Sciatic nerve (tissue), 2 donors: ENCODE results near the gene PAK2. TPM values are rescaled to one million over a fixed set of nuclear protein-coding genes. Genes with fewer than 3 reads are reported as not detected.
"Not testable (repeated sequence)": the region's sequence is repeated elsewhere in the genome, so short reads cannot be mapped to it uniquely, and the experiment has no call there.

Experiments used
- ATAC-seq: fragments of 200-7000 bp; cut with Tn5 transposase; one replicate; pipeline ENCODE4 v1.9.1; 2020; ENCODE audit warnings: mild to moderate bottlenecking, moderate library complexity
- DNase-seq: peaks from one replicate; pipeline ENCODE4 v3.0.0-alpha.2; 2020; ENCODE audit warnings: low spot score
- intact Hi-C: fragments of 100-400 bp; cut with DNase I; formaldehyde crosslinking; loops from one replicate; pipeline ENCODE4 v1.14.2; 2022
- total RNA-seq: library from RNA; stranded (reverse); fragmentation: NEBNext Ultra II Directional; extraction: Animal tissue kit (Norgen Biotek cat#: 25700); gene quantifications from one replicate; pipeline ENCODE4 v1.2.1, GENCODE V29; 2021
- donor health status: DM: no; HTN: no; CAD: no.
- donor health status: DM: no; HTN: no; CAD: no.

PAK2 gene
- 60.8 TPM for total RNA-seq

DNA sequence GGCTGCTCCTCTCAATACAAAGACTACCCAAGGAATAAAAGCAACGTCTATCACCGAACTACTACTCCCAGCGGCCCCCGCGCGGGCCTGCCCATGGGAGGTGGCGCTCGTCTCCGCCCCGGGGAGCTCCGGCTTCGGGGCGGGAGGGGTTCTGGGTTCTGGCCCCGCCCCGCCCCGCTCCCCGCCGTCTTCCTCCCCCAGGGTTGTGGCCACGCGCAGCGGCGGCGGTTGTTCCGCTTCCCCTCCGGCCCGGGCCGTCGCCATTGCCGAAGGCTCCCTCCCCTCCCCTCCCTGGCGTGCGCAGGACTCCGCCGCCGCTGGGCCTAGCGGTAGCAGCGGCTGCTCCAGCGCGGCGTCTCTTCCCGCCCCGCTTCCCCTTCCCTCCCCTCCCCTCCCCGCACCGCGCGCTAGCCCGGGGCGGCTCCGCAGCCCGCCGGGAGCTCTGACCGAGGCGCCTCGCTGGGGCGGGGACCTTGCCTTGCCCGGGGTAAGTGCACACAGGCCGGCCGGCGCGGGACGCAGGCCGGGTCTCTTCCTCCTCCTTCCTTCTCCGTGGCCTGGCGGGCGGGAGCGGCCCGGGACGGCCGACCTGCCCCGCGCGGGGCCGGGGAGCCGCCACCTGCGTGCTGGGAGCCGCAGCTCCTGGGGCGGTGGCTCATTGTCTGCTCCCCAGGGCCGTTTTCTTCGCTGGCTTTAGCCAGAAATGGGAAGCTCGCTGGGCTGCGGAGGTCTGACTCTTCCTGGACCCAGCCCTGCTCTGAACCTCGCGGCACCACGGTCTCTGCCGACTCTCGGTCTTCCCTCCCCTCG, at the start of gene PAK2:
Gene PAK2 (plus strand): TSS at position 187 of the 810 bp plus-strand sequence. CDS start 42,790 bp downstream, outside the sequence.
- DNase-seq (peak; percentile 95), ATAC-seq (peak; percentile 99)
- intact Hi-C loops: no loop called here

DNA sequence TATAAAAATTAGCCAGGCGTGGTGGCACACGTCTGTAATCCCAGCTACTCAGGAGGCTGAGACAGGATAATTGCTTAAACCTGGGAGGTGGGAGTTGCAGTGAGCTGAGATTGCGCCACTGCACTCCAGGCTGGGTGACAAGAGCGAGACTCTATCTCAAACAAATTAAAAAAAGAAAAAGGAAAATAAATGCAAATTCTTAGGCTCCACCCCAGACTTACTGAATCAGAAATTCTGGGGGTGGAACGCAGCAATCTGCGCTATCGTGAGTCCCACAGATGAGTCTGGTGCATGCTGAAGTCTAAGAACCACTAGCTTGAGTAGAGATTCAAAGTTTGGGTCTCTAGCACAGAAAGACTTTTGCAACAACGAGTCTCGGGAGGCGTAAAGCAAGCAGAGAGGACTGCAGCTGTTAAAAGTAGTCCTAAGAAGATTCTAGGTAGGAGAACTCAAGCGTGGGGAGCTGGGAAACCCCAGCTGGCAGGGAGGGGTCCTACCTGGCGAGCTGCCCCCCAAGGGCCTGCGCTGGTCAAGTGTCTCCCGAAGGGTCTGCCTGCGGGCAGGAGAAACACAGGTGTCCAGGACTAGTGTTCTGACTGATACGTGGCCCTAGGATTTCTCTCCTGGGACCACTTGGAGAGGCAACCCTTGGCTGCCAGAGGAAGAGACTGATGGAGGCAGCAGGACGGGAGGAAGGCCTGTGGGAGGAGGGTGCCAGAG, 49.6 kb upstream of the PAK2 start:
- intact Hi-C loops: loop anchor here (10.0 kb wide), 1 partner anchor 85 kb away; no protein-coding TSS in a partner anchor
- DNase-seq: no peak
- no peak for ATAC-seq

DNA sequence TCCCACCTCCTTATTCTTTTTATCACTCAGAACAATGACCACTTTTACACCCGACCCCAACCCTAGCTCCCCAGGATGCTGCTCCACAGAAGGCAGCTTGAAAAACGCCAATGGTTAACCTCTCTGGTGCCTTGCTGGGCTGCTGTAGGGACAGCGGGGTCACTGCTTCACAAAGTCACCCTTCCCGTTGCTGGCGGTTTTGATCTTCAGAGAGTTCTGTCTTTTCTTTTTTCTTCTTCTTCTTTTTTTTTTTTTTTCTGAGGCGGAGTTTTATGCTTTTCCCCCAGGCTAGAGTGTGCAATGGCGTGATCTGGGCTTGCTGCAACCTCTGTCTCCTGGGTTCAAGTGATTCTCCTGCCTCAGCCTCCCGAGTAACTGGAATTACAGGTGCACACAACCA, 48.3 kb upstream of the PAK2 start:
- intact Hi-C loops: no loop called here
- no peak for ATAC-seq
- DNase-seq: no peak

DNA sequence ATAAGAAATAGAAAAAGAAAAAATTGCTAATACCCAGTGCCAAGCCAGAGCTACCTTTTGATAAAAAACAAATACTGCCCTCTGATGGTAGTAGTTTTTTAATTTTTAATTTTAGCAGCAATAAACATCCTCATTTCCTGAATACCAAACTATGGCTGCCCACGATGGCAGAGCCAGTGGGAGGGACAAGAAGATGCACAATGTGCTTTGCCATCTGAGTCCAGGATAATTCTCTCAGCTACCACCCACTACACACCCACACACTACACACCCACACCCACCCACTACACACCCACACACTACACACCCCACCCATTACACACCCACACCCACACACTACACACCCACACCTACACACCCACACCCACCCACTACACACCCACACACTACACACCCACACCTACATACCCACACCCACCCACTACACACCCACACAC, 45.4 kb upstream of the PAK2 start:
- ATAC-seq (no peak), DNase-seq (no peak)
- intact Hi-C loops: no loop called here

DNA sequence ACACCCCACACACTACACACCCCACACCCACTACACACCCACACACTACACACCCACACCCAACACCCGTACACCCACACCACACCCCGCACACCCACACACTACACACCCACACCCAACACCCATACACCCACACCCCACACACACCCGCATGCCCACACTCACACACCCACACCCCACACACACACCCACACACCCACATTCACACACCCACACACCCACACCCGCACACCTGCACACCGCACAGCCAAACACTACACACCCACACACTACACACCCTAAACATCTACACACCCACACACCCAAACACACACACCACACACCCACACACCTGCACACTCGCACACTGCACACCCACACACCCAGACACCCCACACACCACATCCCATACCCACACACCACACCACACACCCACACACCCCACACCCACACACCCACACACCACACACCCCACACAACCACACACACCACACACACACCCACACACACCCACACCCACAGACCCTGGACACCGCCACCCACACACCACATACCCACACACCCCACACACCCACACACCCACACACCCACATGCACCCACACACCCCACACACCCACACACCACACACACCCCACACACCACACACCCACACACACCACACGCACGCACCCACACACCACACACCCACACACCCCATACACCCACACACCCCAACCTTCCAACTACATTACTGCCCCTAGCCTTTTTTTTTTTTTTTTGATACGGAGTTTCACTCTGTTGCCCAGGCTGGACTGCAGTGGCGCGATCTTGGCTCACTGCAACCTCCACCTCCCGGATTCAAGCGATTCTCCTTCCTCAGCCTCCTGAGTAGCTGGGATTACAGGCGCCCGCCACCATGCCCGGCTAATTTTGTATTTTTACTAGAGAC, 44.5 kb upstream of the PAK2 start:
- intact Hi-C loops: no loop called here
- DNase-seq (no peak), ATAC-seq (peak; percentile 34)

DNA sequence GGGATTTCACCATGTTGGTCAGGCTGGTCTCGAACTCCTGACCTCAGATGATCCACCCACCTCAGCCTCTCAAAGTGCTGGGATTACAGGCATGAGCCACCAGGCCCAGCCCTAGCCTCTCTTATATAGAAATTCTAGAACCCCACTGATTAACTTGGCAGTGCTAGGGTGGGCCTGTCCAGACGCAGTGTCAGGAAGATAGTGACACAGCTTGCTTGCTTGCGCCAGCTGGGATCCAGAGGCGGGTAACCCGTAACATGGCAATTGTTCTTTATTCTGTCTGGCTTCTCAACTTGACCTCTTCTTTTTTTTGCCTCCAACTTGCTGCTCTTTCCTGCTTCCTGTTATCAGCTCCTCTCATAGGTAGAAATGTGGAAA, 43.8 kb upstream of the PAK2 start:
- intact Hi-C loops: no loop called here
- ATAC-seq: no peak
- DNase-seq: no peak

DNA sequence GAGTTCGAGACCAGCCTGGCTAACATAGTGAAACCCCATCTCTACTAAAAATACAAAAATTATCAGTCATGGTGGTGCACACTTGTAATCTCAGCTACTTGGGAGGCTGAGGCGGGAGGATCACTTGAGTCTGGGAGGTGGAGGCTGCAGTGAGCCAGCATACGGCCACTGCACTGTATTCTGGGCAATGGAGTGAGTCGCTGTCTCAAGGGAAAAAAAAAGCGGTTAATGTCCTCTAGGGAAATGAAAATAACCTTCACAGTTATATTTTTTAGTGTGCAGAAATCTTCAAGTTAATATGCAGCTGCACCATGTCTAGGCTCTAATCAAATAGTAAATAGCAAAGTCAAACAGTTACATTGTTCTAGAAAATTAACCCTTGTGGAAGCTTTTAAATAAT, 42.4 kb upstream of the PAK2 start:
- ATAC-seq (no peak), DNase-seq (no peak)
- intact Hi-C loops: no loop called here

DNA sequence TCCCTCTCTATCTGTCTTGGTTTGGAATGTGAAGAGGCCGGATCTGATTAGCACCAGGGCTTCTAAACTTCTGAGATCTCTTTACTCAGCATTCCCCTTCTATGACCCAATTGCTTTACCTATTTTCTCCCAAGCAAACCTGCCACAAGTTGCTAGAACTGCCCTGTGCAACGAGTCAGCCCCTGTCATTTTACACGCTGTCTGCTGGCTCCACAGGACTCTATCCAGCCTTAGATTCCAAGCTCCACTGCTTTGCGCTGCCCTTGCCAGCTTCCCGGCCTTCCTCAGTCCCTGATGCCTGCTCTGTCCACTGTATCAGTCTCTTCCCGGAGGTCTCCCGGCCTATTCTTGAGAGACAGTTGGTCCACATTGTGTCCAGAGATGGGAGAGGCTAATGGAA, 39.9 kb upstream of the PAK2 start:
- no peak for ATAC-seq
- intact Hi-C loops: no loop called here

DNA sequence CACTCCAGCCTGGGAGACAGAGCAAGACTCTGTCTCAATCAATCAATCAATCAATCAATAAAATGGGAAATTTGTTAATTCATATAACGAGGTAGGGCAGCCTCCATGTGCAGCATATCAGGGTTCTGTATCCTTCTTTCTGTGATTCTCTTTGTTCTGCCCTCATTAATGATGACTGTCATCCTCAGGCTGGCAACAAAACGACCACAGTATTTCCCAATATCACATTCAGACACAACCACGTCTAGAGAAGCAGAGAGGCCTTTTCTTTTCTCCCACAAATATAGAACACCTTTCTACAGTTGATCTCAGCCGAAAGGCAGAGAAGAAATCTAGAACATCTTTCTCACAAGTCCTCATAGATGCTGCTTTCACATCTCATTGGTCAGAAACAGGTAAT, 38.9 kb upstream of the PAK2 start:
- DNase-seq (no peak), ATAC-seq (no peak)
- intact Hi-C loops: no loop called here

More for the DNA sequence above, 39.9 kb upstream of the PAK2 start:
- DNase-seq: no peak

DNA sequence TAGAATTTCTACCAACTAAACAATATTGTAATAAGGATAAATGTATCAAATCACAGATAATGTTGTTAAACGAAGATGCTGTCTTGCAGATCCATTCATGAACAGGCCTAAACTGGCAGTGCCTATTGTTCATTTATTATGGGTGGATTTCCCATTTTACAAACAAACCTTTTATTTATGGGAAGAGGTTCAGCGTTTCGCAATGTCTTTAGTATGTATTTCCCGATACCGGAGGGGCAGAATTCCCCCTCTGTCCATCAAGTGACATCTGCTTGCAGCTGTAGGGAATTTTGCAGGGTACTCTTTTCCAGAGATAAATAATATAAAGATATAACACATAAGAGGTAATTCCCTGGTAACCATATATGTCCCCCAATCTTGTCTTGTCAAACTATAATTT, 33.3 kb upstream of the PAK2 start:
- ATAC-seq: no peak

DNA sequence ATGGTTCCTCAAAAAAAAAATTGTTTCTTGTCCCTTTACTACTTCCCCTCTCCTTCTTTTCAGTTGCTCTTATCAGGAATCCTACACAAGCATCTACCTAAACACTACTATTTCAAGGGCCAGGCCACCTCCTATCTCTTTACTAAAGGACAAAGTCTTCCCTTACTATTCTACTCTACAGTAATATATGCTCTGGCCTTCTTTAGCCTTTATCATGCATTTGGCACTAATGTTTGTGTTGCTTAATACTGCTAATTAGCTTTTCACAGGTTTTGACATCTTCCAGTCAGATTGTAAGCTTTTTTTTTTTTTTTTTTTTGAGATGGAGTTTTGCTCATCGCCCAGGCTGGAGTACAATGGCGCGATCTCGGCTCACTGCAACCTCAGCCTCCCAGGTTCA, 32.9 kb upstream of the PAK2 start:
- no peak for ATAC-seq
- no peak for DNase-seq
- intact Hi-C loops: no loop called here

More for the DNA sequence above, 33.3 kb upstream of the PAK2 start:
- intact Hi-C loops: no loop called here
- no peak for DNase-seq

DNA sequence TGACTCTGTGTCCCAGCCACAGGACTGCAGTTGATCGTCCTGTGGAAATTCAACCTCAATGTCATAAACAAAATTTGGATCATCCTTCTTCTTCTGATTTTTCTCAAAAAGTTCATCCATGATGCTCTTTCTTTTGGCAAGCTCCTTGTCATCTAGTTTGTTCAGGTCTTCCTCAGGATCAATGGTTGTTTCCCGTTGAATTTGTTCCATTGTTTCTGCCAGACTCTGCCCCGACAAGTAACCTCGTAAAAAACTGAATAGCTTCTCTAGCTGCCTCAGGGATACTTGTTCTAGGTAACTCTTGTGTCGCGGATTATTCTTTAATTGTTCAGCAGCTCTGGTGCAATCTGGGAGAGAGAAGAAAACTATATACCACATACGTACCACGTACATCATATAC, 32.1 kb upstream of the PAK2 start:
- intact Hi-C loops: no loop called here
- DNase-seq (no peak), ATAC-seq (no peak)

DNA sequence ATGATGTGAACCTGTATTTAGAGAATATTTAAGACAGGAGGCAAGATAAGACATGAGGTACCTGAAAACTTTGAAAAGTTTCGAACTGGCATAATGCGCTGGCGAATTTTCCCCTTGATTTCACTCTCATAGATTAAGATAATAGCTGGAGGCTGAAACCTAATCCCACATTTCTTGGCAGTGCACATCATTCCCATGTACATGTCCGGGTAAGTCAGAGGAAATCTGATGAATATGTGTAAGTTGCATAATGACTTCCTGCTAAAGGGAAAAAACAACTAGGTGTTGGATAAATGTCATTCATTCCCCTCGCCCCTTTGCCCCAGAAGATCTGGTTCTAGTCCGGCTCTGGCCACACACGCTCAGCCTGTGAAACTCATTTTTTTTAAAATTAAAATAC, 31.2 kb upstream of the PAK2 start:
- DNase-seq (no peak), ATAC-seq (no peak)
- intact Hi-C loops: no loop called here

DNA sequence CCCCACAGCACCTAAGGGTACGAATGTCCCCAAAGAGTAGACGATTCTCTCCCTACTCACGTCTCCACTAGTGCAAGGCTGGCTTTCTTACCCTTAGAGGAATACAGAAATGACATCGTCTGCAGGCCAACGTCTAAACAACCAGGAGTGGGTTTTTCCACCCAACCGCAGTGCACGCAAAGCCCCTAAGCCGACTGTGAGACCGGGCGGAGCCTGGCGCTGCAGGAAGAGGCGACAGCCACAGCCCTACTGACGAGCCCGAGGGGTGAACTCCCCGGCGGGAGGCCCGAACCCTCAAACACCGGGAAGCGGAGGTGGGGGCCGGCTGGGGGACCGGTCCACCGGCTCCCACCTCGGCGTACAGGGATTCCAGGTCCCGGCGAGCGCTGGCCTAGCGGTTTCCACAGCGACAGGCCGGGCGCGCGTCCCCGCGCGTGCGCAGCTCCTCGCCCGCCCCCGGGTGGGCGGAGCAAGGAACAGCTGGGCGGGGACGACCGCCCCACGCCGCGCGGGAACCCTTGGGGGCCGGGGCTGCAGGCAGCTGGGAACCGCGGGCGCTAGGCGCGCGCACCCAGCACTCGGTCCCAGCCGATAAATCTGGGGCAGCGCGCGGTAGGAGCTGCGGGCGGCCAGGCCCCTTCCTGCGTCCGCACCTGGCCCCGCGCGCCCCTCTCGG, 27.7 kb upstream of the PAK2 start, which contains the start of the genes CEP19 and PIGX:
Gene CEP19 (minus strand): TSS at position 413 of the 676 bp plus-strand sequence. CDS start 3,593 bp downstream, outside the sequence.
Gene PIGX (plus strand): TSS at position 540 of the 676 bp plus-strand sequence.
- peak; percentile 89 for DNase-seq
- peak; percentile 98 for ATAC-seq
- intact Hi-C loops: no loop called here

DNA sequence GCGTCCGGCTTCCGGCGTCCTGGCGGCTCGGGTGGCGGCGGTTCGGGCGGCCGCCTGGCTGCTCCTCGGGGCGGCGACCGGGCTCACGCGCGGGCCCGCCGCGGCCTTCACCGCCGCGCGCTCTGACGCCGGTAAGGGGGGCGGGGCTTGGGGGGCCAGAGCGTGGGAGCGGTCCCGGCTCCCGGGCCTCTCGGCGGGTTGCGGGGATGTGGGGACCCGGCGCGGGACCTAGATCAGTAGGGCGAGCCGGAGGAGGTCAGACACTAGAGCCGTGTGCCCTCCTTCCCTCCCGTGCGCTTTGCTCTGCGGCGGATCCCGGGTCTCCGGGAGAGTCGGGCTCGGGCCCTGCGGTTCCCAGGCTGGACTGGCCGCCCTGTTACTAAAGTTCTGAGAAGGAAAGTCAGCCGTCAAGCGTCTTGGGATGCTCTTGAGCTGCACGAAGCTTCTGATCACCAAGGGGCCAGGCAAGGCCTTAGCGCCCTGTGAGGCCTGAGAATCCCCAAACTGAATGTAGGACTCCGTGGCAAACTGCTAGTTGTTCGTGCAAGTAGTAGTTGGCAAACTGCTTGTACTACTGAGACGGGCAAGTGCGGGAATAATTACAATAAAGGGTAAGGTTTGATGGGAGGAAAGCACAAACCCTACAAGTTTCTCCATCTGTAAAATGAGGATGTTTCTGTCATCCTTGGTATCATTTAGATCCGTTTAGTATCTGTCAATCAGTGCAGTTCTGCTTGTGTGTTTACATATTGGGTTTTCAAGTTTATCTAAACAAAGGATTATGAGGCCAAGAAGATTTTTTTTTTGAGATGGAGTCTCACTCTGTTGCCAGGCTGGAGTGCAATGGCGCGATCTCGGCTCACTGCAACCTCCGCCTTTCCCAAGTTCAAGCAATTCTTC, 26.9 kb upstream of the PAK2 start:
- intact Hi-C loops: no loop called here
- ATAC-seq (peak; percentile 86), DNase-seq (peak; percentile 84)

DNA sequence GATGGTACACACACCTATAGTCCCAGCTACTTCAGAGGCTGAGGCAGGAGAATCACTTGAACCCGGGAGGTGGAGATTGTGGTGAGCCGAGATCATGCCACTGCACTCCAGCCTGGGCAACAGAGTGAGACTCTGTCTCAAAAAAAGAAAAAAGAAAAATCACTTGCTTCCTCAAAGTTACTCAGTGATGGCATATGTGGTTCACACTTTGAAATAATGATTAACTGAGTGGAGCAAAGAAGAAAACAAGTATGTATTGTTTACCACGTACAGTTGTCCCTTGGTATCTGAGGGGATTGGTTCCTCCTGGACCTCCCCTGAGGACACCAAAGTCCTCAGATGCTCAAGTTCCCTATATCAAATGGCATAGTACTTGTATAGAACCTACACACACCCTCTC, 22.5 kb upstream of the PAK2 start:
- intact Hi-C loops, DNase-seq, ATAC-seq: not testable (repeated sequence)

DNA sequence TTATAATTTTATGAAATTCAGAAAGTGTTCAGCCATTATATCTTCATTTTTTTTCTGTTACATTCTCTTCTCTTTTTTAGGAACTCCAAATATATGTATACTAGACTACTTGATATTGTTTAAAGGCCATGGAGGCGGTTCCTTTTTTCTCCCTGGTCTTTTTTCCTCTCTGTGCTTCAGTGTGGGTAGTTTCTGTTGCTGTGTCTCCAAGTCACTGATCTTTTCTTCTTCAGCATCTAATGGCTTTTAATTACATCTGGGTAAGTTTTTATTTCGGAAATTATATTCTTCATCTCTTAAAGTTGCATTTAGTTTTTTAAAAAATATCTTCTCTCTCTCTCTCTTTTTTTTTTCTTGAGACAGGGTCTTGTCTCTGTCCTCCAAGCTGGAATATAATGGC, 18.6 kb upstream of the PAK2 start:
- ATAC-seq: no peak

More for the DNA sequence above, 18.6 kb upstream of the PAK2 start:
- intact Hi-C loops: no loop called here
- DNase-seq: no peak
